Measurements from ENCODE around the gene CTF1.
"Not testable (repeated sequence)": the region's sequence is repeated elsewhere in the genome, so short reads cannot be mapped to it uniquely, and the experiment has no call there.

Gene CTF1

DNA sequence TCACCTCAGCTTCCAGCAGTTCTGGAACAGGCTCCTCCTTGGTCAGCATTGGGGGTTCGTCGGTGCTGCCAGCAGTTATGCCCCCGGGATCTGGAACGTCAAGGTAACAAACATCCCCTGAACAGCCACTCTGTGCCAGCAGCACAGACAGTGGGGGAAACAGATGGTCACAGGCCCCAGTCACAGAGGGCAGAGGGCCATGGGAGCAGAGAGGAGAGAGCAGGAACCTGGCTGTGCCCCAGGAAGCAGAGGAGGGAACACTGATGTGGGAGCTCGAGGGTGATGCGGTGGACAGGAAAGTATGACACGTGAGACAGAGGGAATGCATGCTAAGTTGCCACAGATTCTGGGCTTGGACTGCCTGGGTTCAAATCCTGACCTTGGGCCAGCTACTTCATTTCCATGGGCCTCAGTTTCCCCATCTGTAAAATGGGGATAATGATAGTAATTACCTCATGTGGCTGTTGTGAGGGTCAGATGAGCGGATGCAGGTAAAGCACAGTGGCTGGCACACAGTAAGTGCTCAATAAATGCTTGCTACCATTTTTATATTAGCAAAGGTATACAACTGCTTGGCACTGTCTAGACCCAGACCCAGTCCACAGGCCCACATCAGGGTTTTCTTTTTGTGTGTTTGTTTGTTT, 7.4 kb upstream of the CTF1 start:
- no peak for DNase-seq

DNA sequence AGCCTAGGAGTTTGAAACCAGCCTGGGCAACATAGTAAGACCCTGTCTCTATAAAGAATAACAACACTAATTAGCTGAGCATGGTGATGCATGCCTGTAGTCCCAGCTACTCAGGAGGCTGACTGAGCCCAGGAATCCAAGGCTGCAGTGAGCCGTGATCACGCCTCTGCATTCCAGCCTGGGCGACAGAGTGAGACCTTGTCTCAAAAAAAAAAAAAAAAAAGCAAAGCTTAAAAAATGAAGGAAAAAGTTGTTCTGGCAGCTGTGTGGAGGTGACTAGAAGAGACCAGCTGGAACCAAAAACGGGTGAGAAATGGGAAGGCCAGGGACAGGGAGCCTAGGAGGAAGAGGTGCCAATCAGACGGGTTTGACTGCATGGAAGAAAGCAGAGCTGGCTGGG, 6.7 kb upstream of the CTF1 start:
- DNase-seq, result no peak

DNA sequence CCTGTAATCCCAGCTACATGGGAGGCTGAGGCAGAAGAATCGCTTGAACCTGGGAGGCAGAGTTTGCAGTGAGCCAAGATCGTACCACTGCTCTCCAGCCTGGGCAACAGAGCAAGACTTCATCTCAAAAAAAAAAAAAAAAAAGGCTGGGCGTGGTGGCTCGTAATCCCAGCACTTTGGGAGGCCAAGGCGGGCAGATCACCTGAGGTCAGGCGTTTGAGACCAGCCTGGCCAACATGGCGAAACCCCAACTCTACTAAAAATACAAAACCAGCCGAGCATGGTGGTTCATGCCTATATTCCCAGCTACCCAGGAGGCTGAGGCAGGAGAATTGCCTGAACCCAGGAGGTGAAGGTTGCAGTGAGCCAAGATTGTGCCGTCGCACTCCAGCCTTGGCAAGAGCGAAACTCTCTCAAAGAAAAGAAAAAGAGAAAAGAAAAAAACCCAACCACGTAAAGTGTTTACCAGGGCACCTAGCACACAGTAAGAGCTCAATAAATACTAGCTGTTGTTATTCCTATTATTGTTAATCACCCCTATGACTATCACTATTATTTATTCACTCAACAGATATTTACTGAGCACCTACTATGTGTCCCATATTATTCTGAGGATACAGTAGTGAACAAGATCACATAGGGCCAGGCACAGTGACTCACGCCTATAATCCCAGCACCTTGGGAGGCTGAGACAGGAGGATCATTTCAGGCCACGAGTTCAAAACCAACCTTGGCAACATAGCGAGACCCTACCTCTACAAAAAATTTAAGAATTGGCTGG, 5.2 kb upstream of the CTF1 start:
- not testable (repeated sequence) for DNase-seq

DNA sequence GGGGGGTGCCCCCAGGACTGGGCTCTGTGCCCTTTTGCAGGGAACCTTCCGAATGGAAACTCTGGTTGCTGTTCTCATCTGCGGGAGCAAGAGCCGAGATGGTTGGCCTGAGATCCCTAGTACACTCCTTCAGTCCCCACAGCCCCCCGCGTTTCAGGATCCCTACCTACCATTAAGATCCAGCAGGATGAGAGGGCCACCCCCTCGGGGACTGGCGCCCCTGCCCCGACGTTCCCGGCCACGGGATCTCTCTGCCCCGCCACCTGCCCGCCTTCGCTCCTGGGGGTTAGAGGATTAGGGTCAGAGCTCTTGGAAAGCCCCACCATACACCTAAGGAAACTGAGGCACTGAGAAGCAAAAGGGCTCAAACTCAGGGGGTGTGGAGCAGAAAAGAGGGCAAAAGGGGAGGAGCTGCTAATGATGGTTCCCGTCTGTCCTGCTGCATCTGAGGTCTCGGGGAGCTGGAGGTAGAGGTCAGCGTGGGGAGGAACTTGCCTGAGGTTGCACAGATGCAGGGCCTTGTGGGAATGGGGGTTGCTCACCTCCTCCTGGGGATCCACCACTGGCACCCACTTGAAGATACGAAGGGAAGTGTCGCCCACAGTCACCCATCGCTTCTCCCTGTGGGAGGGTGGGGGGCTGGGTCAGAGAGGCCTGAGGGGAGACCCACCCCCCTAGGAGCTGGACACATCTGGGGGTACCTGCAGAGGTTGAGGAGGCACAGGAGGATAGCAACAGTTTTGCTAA, 3.6 kb upstream of the CTF1 start:
- DNase-seq, result peak in 1 of 2 experiments; percentile 5

DNA sequence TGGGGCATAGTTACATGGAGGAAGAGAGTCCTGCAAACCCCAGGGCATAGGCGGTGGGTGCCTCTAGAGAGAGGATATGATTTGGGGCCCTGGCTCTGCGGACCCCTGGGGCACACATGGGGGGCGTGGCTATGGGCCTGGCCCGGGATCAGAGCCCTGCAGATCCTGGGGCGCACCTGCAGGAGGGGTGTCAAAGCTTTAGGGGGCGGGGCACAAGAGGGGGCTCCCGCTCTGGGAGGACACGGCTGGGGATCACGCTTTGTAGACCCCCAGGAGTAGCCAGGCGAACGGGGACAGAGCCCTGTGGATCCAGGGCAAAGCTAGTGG, 3.0 kb upstream of the CTF1 start:
- no peak for DNase-seq

DNA sequence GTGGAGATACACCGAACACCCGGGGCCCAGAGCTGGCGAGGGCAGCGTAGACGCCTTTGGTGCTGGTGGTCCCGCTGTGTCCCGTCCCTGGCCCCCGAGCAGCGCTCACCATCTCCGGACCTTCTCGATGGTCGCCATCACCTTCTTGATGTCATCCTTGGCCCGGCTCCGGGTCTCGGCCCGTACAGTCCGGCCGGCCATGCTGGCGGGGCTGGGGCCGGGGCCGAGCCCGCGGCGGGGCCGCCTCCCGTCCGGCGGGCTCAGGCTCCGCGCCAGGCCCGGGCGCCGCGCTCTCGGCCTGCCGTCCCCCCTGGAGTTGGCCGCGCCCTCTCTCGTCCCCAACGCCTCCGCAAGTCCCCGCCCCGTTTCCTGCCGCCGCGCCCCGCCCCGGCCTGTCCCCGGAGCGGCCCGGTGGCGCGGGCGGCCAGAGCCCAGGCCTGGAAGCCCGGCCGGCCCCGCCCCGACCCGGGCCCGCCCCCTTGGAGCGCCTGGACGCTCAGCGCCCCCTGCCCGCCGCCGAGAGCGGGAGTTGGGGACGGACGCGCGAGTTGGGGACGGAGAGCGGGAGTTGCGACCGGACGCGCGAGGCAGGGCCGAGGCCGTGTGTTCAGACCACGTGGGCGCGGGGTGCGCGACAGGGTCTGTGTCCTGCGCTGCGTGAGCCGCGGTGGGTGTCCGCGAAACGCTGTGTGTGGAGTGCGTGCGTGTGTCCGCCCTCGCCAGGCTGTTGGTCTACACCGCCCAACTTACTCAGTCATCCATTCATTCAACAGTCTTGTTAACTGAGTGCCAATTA, 2.5 kb upstream of the CTF1 start, which contains the start of gene BCL7C:
BCL7C (minus strand) TSS at position 334 of the 796 bp plus-strand sequence; CDS start at position 201, 133 bp downstream.
- DNase-seq, result peak; percentile 66 to 70

DNA sequence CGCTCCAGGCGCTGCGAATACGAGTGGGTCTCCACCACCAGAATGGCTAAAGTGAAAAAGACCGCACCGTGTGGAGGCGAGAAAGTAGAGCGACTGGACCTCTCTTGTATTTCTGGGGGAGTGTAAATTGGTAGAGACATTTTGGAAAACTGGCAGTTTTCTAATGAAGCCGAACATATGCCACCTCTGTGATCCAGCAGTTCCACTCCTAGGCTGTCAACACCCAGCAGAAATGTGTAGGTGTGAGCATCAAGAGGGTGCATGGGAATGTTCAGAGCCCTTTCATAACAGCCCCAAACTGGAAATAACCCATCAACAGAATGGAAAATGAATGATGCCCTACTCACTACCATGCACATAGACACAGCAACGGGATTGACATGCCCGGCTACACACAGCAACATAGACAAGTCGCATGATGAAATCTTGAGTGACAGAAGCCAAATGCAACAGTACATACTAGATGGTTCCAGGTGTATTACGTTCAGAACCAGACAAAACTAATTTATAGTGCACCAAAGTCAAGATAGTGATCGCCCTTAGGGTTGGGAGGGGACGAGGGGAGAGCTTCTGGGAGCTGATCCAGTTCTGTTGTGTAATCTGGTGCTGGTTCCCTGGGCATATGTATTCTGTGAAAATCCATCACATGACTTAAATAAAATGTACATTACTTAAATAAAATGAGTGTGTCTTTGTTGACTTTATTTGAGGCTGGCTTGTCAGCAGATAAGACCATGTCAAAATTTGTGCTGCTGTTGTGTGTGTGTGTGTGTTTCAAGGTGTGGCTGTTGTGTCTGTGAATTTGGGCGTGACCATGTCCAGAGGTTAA, 1.7 kb upstream of the CTF1 start:
- no peak for DNase-seq

DNA sequence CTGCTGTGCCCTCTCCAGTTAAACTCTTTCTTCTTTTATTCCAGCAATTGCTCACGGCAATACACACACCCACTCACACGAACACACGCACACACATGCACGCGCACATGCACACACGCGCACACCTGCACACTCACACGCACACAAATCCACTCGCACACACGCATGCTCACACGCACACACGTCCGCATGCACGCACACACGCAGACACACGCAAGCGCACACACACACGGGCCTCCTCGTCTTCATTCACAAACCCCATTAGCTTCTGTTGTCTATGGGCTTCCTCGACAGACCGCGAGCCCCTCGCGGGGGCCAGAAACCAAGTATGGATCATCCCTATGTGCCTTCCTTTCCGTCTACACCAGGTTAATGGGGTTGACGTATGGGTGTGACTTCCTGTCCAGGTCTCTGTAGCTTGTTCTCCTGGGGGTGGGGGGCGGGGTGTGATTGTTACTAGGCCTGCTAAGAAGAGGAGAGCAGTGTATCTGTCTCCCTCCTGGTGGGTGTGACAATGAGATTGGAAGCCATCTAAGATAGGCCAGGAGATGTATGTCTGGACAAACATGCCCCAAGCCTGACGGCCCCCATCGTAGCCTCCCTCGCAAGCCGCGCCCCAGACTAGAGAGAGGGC, 670 bp upstream of the CTF1 start:
- no peak for DNase-seq

DNA sequence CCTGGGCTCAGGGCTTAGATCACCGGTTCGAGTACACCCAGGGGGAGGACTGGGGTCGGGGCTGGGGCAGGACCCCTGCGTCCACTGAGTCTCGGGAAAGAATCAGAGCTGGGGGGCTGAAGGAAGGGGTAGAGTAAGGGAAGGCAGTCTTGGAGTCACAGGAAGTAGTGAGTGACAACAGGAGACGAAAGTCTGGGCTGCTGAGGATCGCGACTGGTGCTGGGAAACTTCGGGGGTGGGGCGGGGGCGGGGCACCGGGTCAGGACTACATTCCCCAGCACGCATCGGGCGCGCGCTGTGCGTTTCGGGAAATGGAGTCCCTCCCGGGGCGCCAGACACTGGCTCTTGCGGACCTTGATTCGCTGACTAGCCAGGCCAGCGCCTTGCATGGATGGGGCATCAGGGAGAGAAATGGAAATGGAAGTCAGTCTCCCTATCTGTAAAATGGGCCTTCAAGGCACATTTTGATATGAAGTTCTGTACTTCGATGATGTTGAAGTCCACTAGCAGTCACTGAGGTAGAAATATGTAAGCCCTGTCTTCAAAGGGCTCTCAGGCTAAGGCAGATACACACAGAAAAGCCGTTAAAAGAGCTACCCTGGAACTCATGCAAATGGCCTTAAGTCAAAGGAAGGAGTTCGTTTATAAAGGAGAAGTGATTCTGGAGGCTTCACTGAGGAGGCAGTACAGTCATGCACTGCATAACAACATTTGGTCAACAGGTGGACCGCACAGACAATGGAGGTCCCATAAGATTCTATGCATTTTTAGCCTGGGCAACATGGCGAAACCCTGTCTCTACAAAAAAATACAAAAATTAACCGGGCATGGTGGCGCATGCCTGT, 697 bp downstream of the CTF1 start:
- DNase-seq, result peak in 1 of 2 experiments; percentile 4

DNA sequence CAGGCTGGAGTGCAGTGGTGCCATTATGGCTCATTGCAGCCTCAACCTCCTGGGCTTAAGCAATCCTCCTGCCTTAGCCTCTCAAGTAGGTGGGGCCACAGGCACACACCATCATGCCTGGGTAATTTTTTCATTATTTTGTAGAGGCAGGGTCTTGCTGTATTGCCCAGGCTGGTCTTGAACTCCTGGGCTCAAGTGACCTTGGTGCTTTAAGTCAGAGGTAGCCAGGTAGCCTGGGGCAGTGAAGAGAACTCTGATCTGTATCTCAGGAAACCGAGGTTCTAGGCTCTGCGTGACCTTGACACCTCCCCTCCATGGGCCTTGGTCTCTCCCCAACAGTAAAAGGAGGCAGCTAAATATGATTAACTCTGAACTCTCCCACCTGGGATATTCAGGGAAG, 3.4 kb downstream of the CTF1 start:
- no peak for DNase-seq

DNA sequence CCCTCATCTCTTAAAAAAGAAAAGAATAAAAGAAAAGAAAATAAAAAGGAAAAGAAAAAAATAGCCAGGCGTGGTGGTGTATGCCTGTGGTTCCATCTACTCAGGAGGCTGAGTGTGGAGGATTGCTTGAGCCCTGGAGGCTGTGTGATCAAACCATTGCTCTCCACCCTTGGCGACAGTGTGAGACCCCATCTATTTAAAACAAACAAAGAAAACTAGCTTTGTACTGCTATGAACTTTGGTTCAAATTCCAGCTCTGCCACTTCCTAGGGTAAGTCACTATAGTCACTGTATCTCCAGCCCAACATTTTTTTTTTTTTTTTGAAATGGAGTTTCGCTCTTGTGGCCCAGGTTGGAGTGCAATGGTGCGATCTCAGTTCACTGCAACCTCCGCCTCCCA, 4.2 kb downstream of the CTF1 start:
- no peak for DNase-seq

DNA sequence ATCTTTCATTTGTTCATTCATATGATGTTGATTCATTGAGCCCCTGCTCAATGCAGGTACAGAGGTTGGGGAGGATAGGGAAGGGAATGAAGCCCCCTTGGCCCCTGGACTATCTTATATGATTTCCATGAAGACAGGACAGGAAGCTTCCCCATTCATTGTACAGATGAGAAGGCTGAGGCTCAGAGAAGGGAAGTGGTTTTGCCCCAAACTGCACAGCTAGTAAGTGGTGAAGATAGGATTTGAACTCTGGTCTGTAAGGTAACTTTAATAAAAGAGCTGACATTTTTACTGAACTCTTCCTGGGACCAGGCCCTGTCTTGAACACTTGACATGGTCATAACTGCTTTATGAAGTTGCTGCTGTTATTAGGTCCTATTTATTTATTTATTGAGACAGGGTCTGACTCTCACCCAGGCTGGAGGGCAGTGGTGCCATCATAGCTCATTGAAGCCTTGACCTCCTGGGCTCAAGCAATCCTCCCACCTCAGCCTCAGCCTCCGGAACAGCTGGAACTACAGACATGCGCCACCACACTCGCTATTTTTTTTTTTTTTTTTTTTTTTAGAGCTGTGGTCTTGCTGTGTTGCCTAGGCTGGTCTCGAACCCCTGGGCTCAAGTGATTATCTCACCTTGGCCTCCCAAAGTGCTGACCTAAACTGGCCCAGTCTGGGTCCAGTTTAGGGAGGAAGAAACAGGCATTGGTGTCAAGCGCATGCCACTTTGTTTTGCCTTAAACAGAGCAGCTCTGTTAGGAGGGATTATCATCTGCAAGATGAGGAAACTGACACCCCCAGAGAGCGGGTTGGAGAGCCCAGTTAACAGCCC, 5.0 kb downstream of the CTF1 start:
- peak; percentile 16 to 22 for DNase-seq

DNA sequence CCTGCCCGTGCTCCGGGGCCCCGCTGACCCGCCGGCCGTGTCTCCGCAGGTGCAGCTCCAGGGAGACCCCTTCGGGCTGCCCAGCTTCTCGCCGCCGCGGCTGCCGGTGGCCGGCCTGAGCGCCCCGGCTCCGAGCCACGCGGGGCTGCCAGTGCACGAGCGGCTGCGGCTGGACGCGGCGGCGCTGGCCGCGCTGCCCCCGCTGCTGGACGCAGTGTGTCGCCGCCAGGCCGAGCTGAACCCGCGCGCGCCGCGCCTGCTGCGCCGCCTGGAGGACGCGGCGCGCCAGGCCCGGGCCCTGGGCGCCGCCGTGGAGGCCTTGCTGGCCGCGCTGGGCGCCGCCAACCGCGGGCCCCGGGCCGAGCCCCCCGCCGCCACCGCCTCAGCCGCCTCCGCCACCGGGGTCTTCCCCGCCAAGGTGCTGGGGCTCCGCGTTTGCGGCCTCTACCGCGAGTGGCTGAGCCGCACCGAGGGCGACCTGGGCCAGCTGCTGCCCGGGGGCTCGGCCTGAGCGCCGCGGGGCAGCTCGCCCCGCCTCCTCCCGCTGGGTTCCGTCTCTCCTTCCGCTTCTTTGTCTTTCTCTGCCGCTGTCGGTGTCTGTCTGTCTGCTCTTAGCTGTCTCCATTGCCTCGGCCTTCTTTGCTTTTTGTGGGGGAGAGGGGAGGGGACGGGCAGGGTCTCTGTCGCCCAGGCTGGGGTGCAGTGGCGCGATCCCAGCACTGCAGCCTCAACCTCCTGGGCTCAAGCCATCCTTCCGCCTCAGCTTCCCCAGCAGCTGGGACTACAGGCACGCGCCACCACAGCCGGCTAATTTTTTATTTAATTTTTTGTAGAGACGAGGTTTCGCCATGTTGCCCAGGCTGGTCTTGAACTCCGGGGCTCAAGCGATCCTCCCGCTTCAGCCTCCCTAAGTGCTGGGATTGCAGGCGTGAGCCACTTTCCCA, 5.9 kb downstream of the CTF1 start:
- DNase-seq, result peak; percentile 45 to 61

DNA sequence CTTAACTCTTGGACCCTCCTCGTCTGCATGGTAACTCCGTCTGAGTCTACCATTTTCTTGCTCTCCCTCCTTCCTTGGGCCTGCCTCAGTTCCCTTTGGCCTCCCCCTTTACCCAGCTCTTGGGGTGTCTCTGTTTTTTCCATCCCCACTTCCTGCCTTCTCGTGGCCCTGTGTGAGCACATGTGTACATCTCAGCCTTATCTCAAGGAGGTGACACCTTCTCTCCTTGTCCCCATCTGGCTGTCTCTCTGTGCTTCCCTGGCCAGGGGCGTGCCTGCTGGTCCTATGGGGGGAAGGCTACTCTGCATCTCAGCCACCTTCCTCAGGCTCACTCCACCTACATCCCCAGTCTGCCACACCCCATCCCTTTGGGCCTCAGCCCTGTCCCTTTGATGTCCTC, 6.6 kb downstream of the CTF1 start:
- DNase-seq, result no peak

DNA sequence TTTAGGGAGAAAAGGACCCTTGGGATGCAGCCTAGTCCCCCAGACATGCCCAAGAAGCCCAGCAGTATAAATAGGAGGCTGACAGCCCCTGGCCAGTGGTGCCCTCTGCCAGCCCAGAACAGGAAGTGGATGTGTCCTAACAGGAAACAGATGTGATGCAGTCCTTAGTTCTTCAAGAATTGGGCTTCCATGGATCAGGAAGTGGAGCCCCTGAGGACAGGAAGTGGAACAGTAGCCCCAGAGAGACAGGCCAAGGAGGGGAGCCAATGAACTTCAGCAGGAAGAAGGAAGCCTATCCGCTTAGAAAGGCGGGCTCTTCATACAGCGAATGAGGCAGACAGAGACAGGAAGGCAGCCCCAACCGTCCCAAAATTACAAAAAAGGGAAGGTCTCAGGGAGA, 7.2 kb downstream of the CTF1 start:
- peak; percentile 97 to 99 for DNase-seq

DNA sequence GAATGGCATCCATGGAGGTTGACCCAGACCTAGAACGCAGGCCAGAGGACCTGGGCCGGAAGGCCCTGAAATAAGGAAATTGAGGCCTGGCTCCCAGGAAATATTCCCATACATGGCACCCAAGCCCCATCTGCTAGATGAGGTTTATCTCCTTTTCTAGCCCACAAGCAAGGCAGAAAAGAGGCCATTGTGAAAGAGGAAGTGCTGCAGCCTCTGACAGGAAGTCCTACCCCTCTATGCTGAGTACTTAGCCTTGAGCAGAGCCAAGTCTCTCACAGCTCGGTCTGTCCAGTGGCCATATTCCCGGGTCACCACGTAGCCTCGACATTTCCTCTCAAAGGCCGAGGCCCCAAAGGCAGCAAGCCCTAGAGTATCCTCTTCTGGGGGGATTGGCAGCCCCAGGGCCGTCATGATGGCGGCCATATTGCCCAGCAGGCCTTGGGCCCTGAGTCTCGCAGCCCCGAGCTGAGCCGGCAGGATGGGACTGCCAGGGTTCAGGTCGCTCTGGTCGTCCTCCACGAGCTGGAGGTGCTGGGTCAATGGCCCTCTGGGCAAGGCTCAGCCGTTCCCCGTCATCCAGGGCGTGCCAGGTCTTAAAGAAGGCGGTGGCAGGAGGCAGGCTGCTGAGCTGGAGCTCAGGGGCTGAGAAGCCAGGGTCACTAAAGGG, 7.8 kb downstream of the CTF1 start:
- DNase-seq, result peak; percentile 82 to 86

DNA sequence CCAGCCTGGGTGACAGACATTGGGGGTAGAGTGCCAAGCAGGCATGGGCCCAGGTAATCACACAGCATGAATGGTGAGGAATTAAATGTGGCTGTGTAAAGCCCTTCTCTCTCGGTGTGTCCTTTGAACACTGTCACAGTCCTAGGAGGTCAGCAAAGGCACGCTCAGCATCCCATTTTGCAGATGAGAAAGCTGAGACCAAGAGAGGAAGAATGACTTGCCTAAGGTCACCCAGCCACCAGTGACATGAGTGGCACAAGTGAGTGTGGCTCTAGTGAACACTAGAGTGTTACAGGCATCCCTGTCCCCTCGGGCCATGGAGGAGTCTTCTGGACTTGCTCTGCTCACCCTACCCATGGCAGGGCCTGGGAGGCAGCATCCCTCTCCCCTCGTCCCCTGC, 10.7 kb downstream of the CTF1 start:
- no peak for DNase-seq
